Panc1 (cell line): Measurements from ENCODE around the gene TPRG1L.

Experiments
- CTCF ChIP-seq: fragments of 450-650 bp; IDR thresholded peaks from 2 replicates; pipeline ENCODE4 v1.5.1; 2017; ENCODE audit warnings: mild to moderate bottlenecking
- POLR2AphosphoS5 ChIP-seq: IDR thresholded peaks from 2 replicates; pipeline ENCODE4 v1.6.1; 2012; ENCODE audit warnings: mild to moderate bottlenecking, low read depth, low read length, moderate library complexity

- no peak for TF ChIP-seq POLR2AphosphoS5
- TF ChIP-seq CTCF: no peak
Measured at GRCh38 chr1:3601743-3602142, 23.1 kb upstream of the TPRG1L start.
